ENCODE data around the gene SOX1. TPM values are rescaled to one million over a fixed set of nuclear protein-coding genes. Genes with fewer than 3 reads are reported as not detected.

The SOX1 gene
- total and polyA plus RNA-seq, 7 donors = under 0.01 to 0.36 (median 0.01) TPM; not detected in 4

DNA sequence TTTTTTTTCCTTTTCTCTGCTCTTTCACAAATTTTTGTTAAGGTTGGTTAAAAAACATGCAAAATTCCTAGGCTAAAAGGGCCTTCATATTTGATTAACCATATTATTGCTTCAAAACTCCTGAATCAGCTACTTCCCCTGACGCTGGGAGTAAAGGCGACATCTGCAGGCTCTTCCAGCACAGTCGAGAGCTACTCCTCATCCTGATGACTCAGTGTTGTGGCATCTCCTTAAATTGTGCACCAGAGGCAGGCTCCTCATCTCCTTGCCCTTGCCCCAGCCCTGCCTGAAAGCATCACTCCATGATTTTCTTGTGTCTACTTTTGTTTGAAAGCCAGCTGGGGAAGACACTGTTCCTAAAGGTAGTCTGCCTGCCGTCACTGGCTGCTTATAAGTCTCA, 24.5 kb upstream of the SOX1 start:
- DNase-seq = no peak
- peaks cover 0 to 7% (median 3%) of the 10 kb centered on the region in 4 donors for H3K9me3 ChIP-seq
- H3K27me3 ChIP-seq = peaks cover 0 to 15% (median 0%) of the 10 kb centered on the region in 3 donors
- TF ChIP-seq CTCF (IDR thresholded peaks at IDR 0.05) (no peak), EP300 (IDR thresholded peaks at IDR 0.05) (no peak), POLR2A (IDR thresholded peaks at IDR 0.05) (no peak), POLR2AphosphoS5 (IDR thresholded peaks at IDR 0.05) (no peak)
- no peak overlapping the region for H3K4me3 ChIP-seq
- no peaks in the 10 kb centered on the region for H3K36me3 ChIP-seq
- H3K27ac ChIP-seq = no peak overlapping the region
- H3K4me1 ChIP-seq = no peaks in the 10 kb centered on the region
- intact Hi-C loops (cut with DNase I) = no loop called here
- 76 to 79% methylated on average over 4 of the region's 4 CpGs for WGBS, 2 donors

DNA sequence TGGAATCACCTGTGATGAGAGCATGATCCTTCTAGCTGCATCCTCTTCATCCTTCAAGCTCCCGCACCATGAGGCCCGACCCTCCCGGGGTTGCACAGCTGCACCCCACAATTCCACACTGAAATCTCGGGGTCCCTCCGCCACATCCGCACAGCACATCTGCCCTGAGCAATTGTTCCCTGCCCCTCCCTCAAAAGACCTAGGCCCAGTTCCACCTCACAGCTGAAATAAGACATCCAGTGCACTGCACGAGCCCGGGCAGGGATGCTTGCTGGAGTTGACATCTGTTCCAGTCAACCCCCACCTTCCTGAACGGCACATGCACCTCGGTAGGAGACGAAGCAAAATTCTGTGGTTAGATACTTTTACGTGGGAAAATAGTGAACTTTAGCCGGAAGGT, 14.7 kb upstream of the SOX1 start:
- intact Hi-C loops (cut with DNase I) = no loop called here
- H3K4me3 ChIP-seq = no peak overlapping the region
- H3K36me3 ChIP-seq = no peaks in the 10 kb centered on the region
- 47 to 48% methylated on average over 13 of the region's 13 CpGs for WGBS, 2 donors
- H3K9me3 ChIP-seq = peaks cover 0 to under 1% (median 0%) of the 10 kb centered on the region in 4 donors
- TF ChIP-seq POLR2A (IDR thresholded peaks at IDR 0.05) (no peak), POLR2AphosphoS5 (IDR thresholded peaks at IDR 0.05) (no peak), CTCF (IDR thresholded peaks at IDR 0.05) (no peak), EP300 (IDR thresholded peaks at IDR 0.05) (no peak)
- H3K27me3 ChIP-seq = peaks cover 26 to 98% (median 54%) of the 10 kb centered on the region in 3 donors
- H3K27ac ChIP-seq = no peak overlapping the region
- H3K4me1 ChIP-seq = peaks cover 0 to 39% (median 29%) of the 10 kb centered on the region in 4 donors
- DNase-seq = no peak

DNA sequence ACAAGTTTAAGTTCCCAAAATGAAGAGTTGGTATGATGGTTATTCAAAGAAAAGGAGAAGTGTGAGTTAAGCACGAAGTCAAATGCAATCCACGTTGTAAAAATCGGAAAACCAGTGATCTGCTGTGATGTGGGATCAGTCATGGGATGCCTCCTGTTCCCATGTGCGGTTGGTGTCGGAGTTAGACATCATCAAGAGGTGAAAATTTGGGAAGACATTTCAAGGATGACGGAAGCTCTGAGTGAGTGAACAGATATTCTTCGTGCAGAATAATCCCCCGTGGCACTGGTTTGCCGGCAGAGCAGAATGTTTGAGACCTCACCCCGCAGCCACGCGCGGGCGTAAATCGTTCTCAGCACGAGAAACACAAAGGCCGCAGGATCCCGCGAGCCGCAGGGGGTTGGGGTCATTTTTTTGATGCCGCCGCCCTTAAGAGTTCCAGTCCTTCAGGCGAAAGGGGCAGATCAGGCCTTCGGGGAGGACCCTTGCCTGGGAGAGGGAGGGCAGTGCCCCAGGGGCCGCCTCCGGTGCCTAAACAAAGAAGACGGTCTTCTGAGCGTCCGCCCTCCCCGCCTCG, 13.7 kb upstream of the SOX1 start:
- H3K27me3 ChIP-seq = peaks cover 35 to 98% (median 64%) of the 10 kb centered on the region in 3 donors
- no peaks in the 10 kb centered on the region for H3K9me3 ChIP-seq
- no peak overlapping the region for H3K4me3 ChIP-seq
- TF ChIP-seq EP300 (IDR thresholded peaks at IDR 0.05) (no peak), POLR2A (IDR thresholded peaks at IDR 0.05) (no peak), POLR2AphosphoS5 (IDR thresholded peaks at IDR 0.05) (no peak), CTCF (IDR thresholded peaks at IDR 0.05) (no peak)
- H3K36me3 ChIP-seq = no peaks in the 10 kb centered on the region
- WGBS, 2 donors = 7 to 17% methylated on average over 31 of the region's 31 CpGs
- DNase-seq = no peak
- intact Hi-C loops (cut with DNase I) = no loop called here
- no peak overlapping the region for H3K27ac ChIP-seq
- peaks cover 0 to 49% (median 34%) of the 10 kb centered on the region in 4 donors for H3K4me1 ChIP-seq

DNA sequence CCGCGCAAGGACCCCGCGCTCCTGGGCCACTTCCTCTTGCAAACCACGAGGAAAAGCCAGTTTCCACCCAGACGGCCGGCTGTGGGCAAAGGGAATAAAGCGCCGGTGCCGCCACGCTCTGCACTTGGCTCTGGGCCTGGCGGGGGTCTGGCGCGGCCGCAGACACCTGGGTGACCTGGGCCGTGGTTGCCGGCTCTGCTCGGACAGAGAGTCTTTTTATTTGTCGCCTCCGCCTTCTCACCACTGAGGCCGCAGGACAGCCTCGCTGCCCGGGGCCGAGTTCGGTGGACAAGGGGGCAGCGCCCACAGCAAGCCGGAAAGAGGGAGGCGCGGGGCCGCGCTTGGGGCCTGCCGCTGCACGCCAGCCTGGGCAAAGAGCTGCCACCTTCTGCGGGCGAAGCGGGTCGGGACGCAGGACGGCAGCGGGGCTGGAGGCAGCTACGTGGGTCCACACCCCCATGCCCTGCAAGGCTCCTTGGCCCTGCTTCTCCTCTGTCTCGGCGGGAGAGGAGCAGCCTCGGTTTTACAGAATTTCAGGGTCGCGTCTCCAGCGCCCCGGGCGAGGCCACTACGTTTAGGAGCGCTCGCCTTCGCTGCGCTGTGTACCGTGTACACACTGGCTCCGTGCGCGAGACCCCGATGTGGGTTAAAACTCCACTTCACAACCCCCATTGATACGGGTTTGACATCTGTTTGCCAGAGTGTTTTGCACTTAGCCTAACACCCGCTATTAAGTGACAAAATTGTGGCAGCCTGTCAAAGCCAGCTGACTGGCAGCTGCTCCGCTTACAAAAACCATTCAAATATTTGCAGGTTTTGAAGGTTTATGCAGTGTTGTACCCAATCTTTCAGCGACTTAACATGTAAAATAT, 13.0 kb upstream of the SOX1 start:
- intact Hi-C loops (cut with DNase I) = no loop called here
- TF ChIP-seq CTCF (IDR thresholded peaks at IDR 0.05) = no peak
- no peak for TF ChIP-seq EP300 (IDR thresholded peaks at IDR 0.05)
- TF ChIP-seq POLR2AphosphoS5 (IDR thresholded peaks at IDR 0.05) = no peak
- TF ChIP-seq POLR2A (IDR thresholded peaks at IDR 0.05) = no peak
- Histone ChIP-seq H3K36me3 (no peaks in the 10 kb centered on the region), H3K4me1 (peaks cover 0 to 49% (median 34%) of the 10 kb centered on the region in 4 donors), H3K27ac (no peak overlapping the region), H3K9me3 (no peaks in the 10 kb centered on the region), H3K4me3 (no peak overlapping the region), H3K27me3 (peaks cover 37 to 98% (median 72%) of the 10 kb centered on the region in 3 donors)
- 5 to 13% methylated on average over 63 of the region's 63 CpGs for WGBS, 2 donors
- DNase-seq = no peak
